Activated CD8-positive, alpha-beta memory T cell treated with anti-CD3 and anti-CD28 coated beads for 4 hours (primary cell): Measurements from ENCODE around the gene TTLL7.

ENCODE experiments used
- DNase-seq, 2 donors: peaks; one replicate each; pipeline ENCODE4 v3.0.0-alpha.2; 2020; ENCODE audit warnings: low read depth in 2 of 2

TTLL7 gene

GRCh38 chr1:83998498-83999315 lies at the start of gene TTLL7:
Gene TTLL7 (minus strand): TSS chr1:83999132. CDS start chr1:83952211, 46,921 bp downstream.
- DNase-seq = peak in 1 of 2 donors; percentile 21

- DNase-seq = no peak
Observed at GRCh38 chr1:84042461-84042860, 43.5 kb upstream of the TTLL7 start.

GRCh38 chr1:84037758-84038611 lies 39.1 kb upstream of the TTLL7 start:
- no peak for DNase-seq

GRCh38 chr1:84031802-84032327 lies 32.9 kb upstream of the TTLL7 start:
- no peak for DNase-seq

- no peak for DNase-seq
Observed at GRCh38 chr1:84027368-84027767, 28.4 kb upstream of the TTLL7 start.

GRCh38 chr1:84025966-84026365 lies 27.0 kb upstream of the TTLL7 start:
- no peak for DNase-seq

- no peak for DNase-seq
Observed at GRCh38 chr1:84021822-84022221, 22.9 kb upstream of the TTLL7 start.

GRCh38 chr1:84020151-84020550 lies 21.2 kb upstream of the TTLL7 start:
- DNase-seq = no peak

GRCh38 chr1:84019217-84019616 lies 20.3 kb upstream of the TTLL7 start:
- no peak for DNase-seq

GRCh38 chr1:84013708-84014107 lies 14.8 kb upstream of the TTLL7 start:
- no peak for DNase-seq

- DNase-seq = no peak
Observed at GRCh38 chr1:84012018-84012417, 13.1 kb upstream of the TTLL7 start.

GRCh38 chr1:84010136-84010535 lies 11.2 kb upstream of the TTLL7 start:
- DNase-seq = no peak

GRCh38 chr1:84008631-84009030 lies 9.7 kb upstream of the TTLL7 start:
- no peak for DNase-seq

- no peak for DNase-seq
Observed at GRCh38 chr1:84006591-84006990, 7.7 kb upstream of the TTLL7 start.

- no peak for DNase-seq
Observed at GRCh38 chr1:84001501-84001900, 2.6 kb upstream of the TTLL7 start.

- DNase-seq = no peak
Observed at GRCh38 chr1:84000954-84001495, 2.1 kb upstream of the TTLL7 start.

- DNase-seq = no peak
Observed at GRCh38 chr1:84000196-84000885, 1.4 kb upstream of the TTLL7 start.

- DNase-seq = no peak
Observed at GRCh38 chr1:83999316-83999819, 436 bp upstream of the TTLL7 start.

- DNase-seq = no peak
Observed at GRCh38 chr1:83998205-83998497, 781 bp downstream of the TTLL7 start.

GRCh38 chr1:83997631-83998030 lies 1.3 kb downstream of the TTLL7 start:
- no peak for DNase-seq

GRCh38 chr1:83996621-83997020 lies 2.3 kb downstream of the TTLL7 start:
- no peak for DNase-seq

GRCh38 chr1:83996191-83996590 lies 2.7 kb downstream of the TTLL7 start:
- no peak for DNase-seq
